Measurements from ENCODE around the gene DENND1A.
"Not testable (repeated sequence)": the region's sequence is repeated elsewhere in the genome, so short reads cannot be mapped to it uniquely, and the experiment has no call there.

Gene DENND1A

GRCh38 chr9:123400926-123401503 is 528.9 kb downstream of the DENND1A start:
- DNase-seq (ENCODE audit: low read depth in 2 of 3, low spot score in 2 of 3): no peak

- no peak for DNase-seq (ENCODE audit: low read depth in 2 of 3, low spot score in 2 of 3)
Observed at GRCh38 chr9:123399803-123400378, 530.0 kb downstream of the DENND1A start.

GRCh38 chr9:123398938-123399337 is 531.0 kb downstream of the DENND1A start:
- DNase-seq (ENCODE audit: low read depth in 2 of 3, low spot score in 2 of 3): not testable (repeated sequence)

- DNase-seq (ENCODE audit: low read depth in 2 of 3, low spot score in 2 of 3): no peak
Observed at GRCh38 chr9:123397975-123398374, 532.0 kb downstream of the DENND1A start.

- DNase-seq (ENCODE audit: low read depth in 2 of 3, low spot score in 2 of 3): no peak
Observed at GRCh38 chr9:123395689-123396511, 534.0 kb downstream of the DENND1A start.

- DNase-seq (ENCODE audit: low read depth in 2 of 3, low spot score in 2 of 3): no peak
Observed at GRCh38 chr9:123395276-123395688, 534.6 kb downstream of the DENND1A start.

- DNase-seq (ENCODE audit: low read depth in 2 of 3, low spot score in 2 of 3): no peak
Observed at GRCh38 chr9:123394291-123395235, 535.4 kb downstream of the DENND1A start.

- DNase-seq (ENCODE audit: low read depth in 2 of 3, low spot score in 2 of 3): no peak
Observed at GRCh38 chr9:123392802-123393201, 537.1 kb downstream of the DENND1A start.

- no peak for DNase-seq (ENCODE audit: low read depth in 2 of 3, low spot score in 2 of 3)
Observed at GRCh38 chr9:123391946-123392345, 538.0 kb downstream of the DENND1A start.

GRCh38 chr9:123391233-123391632 is 538.7 kb downstream of the DENND1A start:
- no peak for DNase-seq (ENCODE audit: low read depth in 2 of 3, low spot score in 2 of 3)

GRCh38 chr9:123390337-123391135 is 539.4 kb downstream of the DENND1A start:
- no peak for DNase-seq (ENCODE audit: low read depth in 2 of 3, low spot score in 2 of 3)

GRCh38 chr9:123389698-123390097 is 540.2 kb downstream of the DENND1A start:
- no peak for DNase-seq (ENCODE audit: low read depth in 2 of 3, low spot score in 2 of 3)

- DNase-seq (ENCODE audit: low read depth in 2 of 3, low spot score in 2 of 3): no peak
Observed at GRCh38 chr9:123389070-123389469, 540.9 kb downstream of the DENND1A start.

GRCh38 chr9:123387686-123388085 is 542.2 kb downstream of the DENND1A start:
- no peak for DNase-seq (ENCODE audit: low read depth in 2 of 3, low spot score in 2 of 3)

GRCh38 chr9:123383512-123384170 is 546.3 kb downstream of the DENND1A start:
- DNase-seq (ENCODE audit: low read depth in 2 of 3, low spot score in 2 of 3): no peak

GRCh38 chr9:123382653-123383511 is 547.0 kb downstream of the DENND1A start:
- DNase-seq (ENCODE audit: low read depth in 2 of 3, low spot score in 2 of 3): no peak

GRCh38 chr9:123380852-123381705 is 548.8 kb downstream of the DENND1A start:
- DNase-seq (ENCODE audit: low read depth in 2 of 3, low spot score in 2 of 3): no peak
